ENCODE results near the gene RLBP1. TPM values are rescaled to one million over a fixed set of nuclear protein-coding genes. Genes with fewer than 3 reads are reported as not detected.

RLBP1 gene
- total and polyA plus RNA-seq, 2 experiments from 2014 or later: not detected

DNA sequence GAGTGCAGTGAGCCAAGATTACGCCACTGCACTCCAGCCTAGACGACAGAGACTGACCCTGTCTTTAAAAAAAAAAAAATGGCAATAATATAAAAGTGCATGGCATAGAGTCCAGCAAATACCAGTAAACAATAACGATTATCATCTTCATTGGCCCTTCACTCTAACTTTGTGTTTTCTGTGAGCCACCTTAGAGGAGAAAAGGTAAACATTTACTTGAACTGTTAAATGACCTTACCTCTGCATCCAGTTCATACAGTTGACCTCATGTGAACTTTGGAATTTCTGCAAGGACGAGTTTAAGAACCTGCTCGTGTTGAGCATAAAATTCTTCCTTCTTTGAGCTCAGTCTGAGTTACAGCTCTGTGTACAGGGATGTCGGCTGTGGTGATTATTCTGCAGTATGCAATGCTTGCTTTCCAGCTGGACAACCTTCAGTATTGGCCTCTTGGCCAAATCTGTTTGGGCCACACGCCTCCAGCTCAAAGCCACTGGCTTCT lies 56.6 kb downstream of the RLBP1 start:
- Mint-ChIP-seq H3K36me3 (ENCODE audit: low read depth) (no peaks in the 10 kb centered on the region), H3K4me1 (peaks cover 22% of the 10 kb centered on the region), H3K27ac (no peak overlapping the region), H3K4me3 (no peak overlapping the region), H3K27me3 (ENCODE audit: insufficient read depth, low read depth, poor library complexity) (no peaks in the 10 kb centered on the region), H3K9me3 (no peaks in the 10 kb centered on the region)
- no peak for ATAC-seq
- H3K79me2 ChIP-seq (replicated peaks; ENCODE audit: insufficient read depth): no peaks in the 10 kb centered on the region
- H3K9me2 ChIP-seq (ENCODE audit: insufficient read depth): no peaks in the 10 kb centered on the region
- no peak overlapping the region for H3K4me3 ChIP-seq
- no peak overlapping the region for H3K27ac ChIP-seq (ENCODE audit: low read depth)
- no peaks in the 10 kb centered on the region for H4K20me1 ChIP-seq (replicated peaks; ENCODE audit: insufficient read depth)
- peaks cover 14% of the 10 kb centered on the region for H3K4me1 ChIP-seq (ENCODE audit: insufficient read depth)
- TF ChIP-seq JUNB (IDR thresholded peaks at IDR 0.05; ENCODE audit: unreplicated experiment) (no peak), EZH2phosphoT487 (IDR thresholded peaks at IDR 0.05; ENCODE audit: unreplicated experiment) (no peak), NANOG (IDR thresholded peaks at IDR 0.05; ENCODE audit: borderline replicate concordance) (no peak), EZH2 (IDR thresholded peaks at IDR 0.05; ENCODE audit: low read depth, unreplicated experiment) (no peak), CTCF (conservative IDR thresholded peaks at IDR 0.05; ENCODE audit: low read depth in 2 of 2) (no peak)
- no peak for DNase-seq (ENCODE audit: low spot score)
- no peak overlapping the region for H2AFZ ChIP-seq
- no peaks in the 10 kb centered on the region for H3F3A ChIP-seq (replicated peaks; ENCODE audit: low read depth)
- no peaks in the 10 kb centered on the region for H3K27me3 ChIP-seq (ENCODE audit: insufficient read depth)
- no peak overlapping the region for H3K4me2 ChIP-seq
- H3K36me3 ChIP-seq (ENCODE audit: insufficient read depth): no peaks in the 10 kb centered on the region

GRCh38 chr15:89163271-89164055 lies 57.9 kb downstream of the RLBP1 start:
- H3K79me2 ChIP-seq (replicated peaks; ENCODE audit: insufficient read depth): no peaks in the 10 kb centered on the region
- H3K4me3 Mint-ChIP-seq: no peak overlapping the region
- no peak for DNase-seq (ENCODE audit: low spot score)
- H3K27ac ChIP-seq (ENCODE audit: low read depth): no peak overlapping the region
- H2AFZ ChIP-seq: no peak overlapping the region
- H3K9me2 ChIP-seq (ENCODE audit: insufficient read depth): no peaks in the 10 kb centered on the region
- H3K27me3 ChIP-seq (ENCODE audit: insufficient read depth): no peaks in the 10 kb centered on the region
- peaks cover 14% of the 10 kb centered on the region for H3K4me1 ChIP-seq (ENCODE audit: insufficient read depth)
- no peak for ATAC-seq
- no peaks in the 10 kb centered on the region for H3K36me3 Mint-ChIP-seq (ENCODE audit: low read depth)
- no peak overlapping the region for H3K4me3 ChIP-seq
- H3K9me3 Mint-ChIP-seq: no peaks in the 10 kb centered on the region
- no peaks in the 10 kb centered on the region for H3F3A ChIP-seq (replicated peaks; ENCODE audit: low read depth)
- no peaks in the 10 kb centered on the region for H3K36me3 ChIP-seq (ENCODE audit: insufficient read depth)
- no peak overlapping the region for H3K4me2 ChIP-seq
- no peaks in the 10 kb centered on the region for H4K20me1 ChIP-seq (replicated peaks; ENCODE audit: insufficient read depth)
- H3K27me3 Mint-ChIP-seq (ENCODE audit: insufficient read depth, low read depth, poor library complexity): no peaks in the 10 kb centered on the region
- peaks cover 22% of the 10 kb centered on the region for H3K4me1 Mint-ChIP-seq
- H3K27ac Mint-ChIP-seq: no peak overlapping the region
- TF ChIP-seq CTCF (conservative IDR thresholded peaks at IDR 0.05; ENCODE audit: low read depth in 2 of 2) (no peak), CREB1 (CRISPR knock-in tag; IDR thresholded peaks at IDR 0.05; ENCODE audit: low read depth) (no peak), EZH2 (IDR thresholded peaks at IDR 0.05; ENCODE audit: low read depth, unreplicated experiment) (no peak), POLR2AphosphoS5 (IDR thresholded peaks at IDR 0.05; ENCODE audit: low read depth) (no peak), NANOG (IDR thresholded peaks at IDR 0.05; ENCODE audit: borderline replicate concordance) (no peak), STAT1 (IDR thresholded peaks at IDR 0.05; ENCODE audit: unreplicated experiment) (no peak), ZNF331 (CRISPR knock-in tag; IDR thresholded peaks at IDR 0.05; ENCODE audit: low read depth) (no peak), REST (IDR thresholded peaks at IDR 0.05; ENCODE audit: unreplicated experiment) (no peak)
- TF ChIP-seq, protein P1, sequence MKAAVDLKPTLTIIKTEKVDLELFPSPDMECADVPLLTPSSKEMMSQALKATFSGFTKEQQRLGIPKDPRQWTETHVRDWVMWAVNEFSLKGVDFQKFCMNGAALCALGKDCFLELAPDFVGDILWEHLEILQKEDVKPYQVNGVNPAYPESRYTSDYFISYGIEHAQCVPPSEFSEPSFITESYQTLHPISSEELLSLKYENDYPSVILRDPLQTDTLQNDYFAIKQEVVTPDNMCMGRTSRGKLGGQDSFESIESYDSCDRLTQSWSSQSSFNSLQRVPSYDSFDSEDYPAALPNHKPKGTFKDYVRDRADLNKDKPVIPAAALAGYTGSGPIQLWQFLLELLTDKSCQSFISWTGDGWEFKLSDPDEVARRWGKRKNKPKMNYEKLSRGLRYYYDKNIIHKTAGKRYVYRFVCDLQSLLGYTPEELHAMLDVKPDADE (IDR thresholded peaks at IDR 0.05): no peak
